ENCODE results near the gene MYMK.

The MYMK gene

DNA sequence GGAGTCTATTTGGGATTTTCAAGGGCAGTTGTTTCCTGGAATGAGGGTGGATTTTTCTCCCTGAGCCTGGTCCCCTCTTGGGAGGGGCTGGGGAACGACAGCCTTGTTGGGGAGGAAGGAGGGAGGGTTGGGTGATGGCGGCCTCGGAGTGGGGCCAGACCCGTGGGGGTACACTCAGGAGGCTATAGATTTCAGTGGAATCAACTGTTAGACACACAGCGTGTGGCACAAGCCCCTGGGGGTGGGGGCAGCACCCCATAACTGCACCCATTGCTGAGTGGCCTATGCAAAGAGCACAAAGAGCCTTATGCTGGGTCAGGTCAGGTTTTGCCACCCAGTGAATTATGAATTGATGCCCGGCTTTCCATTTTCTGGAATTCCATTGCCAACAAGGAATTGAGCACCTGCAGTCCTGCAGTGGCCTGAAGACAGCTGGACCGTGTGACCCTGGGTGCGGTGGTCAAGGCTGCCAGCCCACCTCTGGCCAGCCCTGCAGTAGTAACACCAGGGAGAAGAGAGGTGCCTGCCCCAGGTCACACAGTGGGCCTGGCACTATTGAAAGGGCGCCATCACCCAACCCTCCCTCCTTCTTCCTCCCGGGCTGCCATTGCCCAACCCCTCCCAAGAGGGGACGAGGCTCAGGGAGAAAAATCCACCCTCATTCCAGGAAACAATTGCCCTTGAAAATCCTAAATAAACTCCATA lies 8.4 kb downstream of the MYMK start:
- DNase-seq = no peak

DNA sequence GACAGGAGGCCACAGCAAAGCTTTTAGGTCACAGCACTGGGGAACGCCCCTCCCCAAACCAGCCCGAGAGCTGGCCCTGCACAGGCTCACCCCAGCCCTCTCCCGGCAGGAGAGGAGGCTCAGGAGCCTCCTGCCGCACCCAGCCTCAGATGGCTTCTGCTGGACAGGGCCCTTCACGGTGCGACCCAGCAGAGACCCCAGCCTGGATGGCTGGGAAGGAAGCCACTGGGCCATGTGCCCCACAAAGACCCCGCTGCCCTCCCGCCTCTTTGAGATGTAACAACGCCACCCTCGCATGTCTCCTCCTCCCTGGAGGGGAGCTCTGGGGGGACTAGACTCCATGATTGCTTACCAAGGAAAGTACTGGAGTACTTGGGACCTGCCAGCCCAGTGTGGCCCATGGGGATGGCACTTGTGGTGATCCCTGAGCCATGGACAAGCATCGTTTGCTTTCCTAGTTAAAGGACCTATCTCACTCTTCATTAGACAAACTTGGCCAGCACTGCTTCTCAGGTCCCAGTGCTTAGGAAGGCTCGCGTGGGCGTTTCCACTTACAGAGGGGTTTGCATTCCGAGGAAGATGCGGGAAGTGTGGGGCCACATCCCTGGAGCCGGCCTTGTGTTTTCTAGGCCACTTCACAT lies 9.0 kb downstream of the MYMK start:
- no peak for DNase-seq

DNA sequence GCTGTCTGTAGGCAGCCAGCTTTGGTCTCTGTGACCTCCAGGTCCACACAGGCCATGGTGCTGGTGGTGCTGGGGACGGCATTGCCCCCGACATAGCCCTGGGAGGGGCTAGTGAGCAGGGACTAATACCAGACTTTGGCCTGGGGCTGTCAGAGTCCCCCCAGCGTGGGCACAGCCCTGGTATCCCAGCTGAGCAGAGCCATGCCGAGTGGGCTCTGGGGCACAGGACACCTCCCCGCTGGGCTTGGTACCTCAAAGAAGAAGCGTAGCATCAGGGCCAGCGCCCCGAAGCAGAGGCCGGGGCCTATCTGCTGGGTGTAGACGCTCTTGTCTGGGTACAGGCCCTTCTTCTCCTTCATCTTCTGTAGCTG lies 9.5 kb downstream of the MYMK start:
- no peak for DNase-seq

DNA sequence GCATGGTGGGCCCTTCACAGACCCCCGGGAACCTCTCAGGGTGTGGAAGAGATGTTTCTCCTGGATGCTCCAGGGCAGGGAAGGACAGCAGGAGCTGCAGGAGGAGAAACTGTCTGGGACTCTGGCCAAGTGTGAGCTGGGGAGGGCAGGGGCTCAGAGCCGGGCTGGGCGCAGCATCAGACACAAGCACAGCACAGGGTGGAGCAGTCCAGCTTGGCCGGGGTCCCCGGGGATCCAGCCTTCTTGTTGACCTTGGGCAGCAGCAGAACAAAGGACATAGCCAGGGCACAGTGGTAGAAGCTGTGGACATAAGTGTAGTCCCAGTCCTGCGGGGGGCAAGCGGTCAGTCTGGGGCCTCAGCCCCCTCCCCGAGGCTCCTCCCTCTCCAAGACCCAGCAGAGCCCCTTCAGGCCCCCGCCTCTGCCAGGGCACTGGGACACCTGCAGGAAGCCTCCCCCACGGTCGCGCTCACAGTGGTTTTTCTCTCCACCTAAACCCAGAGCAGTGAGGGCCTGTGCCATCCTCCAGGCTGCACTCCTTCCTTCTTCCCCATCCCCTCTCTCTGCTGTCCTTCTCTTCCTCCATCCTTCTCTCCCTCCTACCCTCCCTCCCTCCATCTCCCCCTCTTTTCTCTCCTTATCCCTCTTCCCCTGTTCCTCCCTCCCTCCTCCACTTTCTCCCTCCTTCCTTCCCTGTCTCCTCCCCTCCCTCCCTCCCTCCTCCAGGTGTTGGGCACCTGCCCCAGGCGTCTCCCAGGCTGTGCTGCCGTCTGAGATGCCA lies 10.1 kb downstream of the MYMK start:
- DNase-seq = no peak

DNA sequence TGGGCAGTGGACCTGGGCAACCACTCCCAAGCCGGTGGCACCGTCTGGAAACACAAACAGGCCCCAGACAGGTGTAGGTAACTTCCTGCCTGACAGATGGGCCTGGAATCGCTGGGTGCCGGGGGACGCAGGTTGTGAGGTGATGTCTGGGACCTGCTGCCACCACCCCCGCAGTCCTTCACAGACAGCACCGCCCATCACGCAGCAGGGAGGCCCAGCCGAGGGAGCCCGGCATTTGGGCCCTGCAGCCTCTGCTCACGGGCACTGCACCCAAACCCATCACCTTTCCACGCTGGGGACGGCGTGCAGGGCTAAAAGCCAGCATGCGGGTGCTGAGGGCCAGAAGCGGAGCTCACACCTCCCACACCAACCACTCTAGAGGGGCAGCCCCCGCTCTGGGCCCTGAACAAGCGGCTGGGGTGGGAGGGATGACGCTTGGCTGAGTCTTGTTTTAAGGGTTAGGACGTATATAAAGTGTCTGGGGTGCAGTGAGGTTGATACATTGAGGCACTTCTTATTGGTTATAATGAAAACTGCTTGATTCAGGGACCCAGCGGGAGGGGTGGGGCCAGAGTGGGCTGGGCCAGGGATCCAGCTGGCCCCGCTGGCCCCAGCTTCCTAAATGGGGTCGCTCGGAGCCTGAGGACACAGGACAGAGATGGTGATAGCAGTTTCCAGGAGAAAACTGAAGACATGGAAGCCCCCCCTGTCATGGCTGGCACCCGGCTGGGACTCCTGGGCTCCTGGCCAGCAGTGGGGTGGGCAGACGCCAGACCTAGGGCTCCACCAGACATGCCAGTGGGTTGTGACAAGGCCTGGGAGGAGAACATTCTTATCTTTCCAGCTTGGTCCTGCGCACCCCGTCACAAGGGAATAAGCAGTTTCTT lies 11.3 kb downstream of the MYMK start:
- DNase-seq = no peak

DNA sequence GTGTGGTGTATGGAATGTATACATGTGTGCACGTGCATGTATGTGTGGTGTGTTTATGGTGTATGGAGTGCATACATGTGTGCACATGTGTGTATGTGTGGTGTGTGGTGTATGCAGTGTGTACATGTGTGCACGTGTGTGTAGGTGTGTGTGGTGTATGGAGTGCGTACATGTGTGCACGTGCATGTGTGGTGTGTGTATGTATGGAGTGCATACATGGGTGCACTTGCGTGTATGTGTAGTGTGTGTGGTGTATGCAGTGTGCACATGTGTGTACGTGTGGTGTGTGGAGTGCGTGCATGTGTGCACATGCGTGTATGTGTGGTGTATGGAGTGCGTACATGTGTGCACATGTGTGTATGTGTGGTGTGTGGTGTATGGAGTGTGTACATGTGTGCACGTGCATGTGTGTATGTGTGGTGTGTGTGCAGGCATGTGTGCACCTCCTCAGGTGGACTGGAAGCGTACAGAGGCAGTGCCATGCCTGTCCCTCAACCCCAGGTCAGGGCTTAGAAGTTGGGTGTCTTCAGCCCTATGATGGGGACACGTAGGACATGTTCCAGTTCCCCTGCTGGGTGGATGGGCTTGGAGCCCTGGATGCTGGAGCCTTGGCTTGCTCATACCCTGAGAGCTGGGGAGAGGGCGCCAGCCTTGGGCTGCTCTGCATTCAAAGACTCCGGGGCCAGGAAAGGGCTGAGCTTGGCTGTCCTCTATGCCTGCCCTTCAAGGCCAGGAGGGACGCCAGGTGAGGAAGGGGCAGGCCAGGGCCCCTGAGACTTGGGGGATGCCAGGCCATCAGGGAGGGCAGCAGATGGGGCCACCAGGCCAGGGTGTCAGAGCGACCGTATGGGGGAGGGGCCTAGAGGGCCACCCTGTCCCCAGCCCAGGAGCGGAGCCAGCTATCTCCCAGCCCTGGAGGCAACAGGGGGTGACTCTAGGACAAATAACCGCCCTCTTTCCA lies 12.2 kb downstream of the MYMK start:
- no peak for DNase-seq

DNA sequence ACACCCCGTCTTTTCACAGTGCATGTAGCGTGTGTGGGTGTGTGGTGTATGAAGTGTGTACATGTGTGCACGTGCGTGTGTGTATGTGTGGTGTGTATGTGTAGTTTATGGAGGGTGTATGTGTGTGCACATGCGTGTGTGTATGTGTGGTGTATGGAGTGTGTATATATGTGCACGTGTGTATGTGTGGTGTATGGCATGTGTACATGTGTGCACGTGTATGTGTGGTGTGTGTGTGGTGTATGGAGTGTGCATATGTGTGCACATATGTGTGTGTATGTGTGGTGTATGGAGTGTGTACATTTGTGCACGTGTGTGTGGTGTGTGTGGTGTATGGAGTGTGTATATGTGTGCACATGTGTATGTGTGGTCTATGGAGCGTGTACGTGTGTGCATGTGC lies 13.2 kb downstream of the MYMK start:
- no peak for DNase-seq

DNA sequence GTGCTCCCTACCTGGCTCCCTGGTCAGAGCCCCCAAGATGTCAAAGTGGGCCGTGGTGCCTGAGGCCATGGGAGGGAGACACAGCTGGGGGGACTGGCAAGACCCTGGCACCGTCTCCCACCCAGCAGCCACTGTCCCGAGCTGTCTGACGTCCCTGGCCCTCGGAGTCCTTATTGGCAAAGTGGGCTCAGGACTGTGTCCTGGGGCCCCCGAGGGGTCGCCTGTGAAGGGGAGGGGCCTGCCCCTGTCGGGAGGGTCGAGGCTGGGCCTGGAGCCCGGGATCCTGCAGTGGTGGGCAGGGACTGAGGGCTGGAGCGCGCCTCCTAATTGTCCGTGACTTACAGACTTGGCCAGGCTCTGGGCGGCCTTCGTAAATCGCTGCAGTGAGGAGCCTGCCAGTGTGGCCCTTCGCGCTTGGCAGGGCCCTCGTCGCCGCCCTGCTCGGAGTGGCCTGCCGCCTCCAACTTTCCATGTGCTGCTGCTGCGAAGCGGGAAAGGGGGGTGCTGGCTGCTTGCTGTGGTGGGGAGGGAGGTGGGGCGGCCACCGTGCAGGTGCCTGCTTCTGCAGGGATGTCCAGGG lies 13.7 kb downstream of the MYMK start:
- no peak for DNase-seq

DNA sequence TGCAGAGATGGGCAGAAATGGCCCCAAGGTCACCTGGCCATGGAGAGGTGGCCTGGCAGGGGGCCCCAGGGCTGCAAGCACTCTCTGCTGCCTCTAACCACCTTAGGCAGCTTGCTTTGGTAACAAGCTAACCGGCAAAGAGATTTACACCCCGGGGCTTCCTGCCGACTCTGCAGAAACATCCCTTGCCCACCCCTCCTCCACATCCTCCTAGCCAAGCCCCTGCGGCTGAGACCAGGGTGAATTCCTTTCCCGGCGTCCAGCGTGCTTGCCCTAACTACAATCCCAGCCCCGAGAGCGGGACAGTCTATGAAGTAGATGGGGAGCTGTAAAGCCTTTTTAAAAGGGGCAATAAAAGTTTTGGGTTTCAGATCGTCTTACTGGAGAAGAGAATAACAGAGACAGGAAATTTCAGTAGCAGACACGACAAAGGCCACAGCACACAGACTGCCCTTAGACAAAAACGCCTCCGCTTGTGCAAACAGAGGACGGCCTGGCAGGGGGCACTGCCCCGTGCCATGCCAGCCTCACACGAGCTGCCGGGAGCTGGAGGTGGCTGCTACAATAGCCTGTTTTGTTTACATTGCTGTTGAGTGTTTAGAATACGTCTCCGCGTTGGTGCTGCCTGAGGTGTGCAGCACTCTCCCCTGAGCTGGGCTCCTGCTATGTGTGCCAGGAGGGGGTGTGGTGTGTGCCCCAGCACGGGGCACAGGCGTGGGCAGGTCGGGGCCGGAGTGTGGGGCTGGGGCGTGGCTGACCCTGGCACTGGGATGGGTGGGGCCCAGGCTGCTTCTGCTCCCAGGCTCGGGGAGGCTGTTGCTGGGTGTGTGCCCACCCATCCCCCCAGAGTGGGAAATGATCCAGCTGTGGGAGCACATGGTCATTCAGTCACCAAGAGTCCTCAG lies 15.3 kb downstream of the MYMK start:
- no peak for DNase-seq

DNA sequence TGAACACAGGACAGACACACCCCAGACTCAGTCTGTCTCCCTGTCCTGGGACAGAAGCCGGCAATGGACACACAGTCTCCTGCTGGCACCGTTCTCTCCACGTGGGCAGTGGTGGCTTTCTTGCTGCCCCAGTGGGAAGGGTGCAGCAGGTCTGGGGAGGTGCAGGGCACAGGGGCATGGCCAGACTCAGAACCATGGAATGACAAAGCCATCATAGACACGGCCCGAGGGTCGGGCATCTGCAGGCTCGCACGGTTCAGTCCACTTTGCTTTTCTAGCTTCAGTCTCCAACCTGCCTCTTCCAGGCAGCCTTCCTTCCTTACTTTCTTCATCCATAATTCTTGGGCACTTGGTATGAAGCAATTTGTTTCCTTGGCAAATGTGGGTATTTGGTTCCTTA lies 16.7 kb downstream of the MYMK start:
- no peak for DNase-seq

DNA sequence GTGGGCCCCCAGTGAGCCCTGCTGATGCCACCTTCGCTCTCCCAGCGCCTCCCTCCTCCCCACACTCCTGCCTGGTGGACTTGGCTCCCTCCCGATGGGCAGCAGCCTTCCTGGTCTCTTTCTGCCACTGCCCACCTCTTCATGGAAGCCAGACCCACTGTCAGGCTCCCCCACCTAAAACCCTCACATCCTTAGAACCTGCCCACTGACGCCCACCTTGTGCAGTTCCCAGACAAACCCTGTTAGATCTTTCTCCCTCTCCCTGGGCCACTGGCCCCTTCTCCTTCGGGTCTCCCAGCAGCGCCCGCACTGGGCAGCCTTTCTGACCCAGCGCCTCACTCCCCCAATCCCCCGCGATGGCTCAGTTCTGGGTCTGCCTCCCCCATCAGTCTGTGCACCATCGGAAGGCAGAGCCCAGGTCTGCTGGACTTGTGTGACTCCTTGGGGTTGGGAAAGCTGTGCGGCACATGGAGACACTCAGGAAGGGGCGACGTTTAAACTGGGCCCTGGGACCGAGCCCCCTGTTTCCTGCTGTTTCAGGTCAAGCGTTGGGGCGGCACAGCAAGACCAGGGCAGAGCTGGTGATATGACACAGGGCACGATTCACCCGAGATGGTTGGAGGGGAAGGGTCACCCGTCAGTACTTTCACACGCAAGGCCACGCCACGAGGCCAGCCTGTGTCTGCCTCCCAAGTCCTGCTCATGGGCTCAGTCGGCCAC lies 17.4 kb downstream of the MYMK start:
- DNase-seq = no peak

DNA sequence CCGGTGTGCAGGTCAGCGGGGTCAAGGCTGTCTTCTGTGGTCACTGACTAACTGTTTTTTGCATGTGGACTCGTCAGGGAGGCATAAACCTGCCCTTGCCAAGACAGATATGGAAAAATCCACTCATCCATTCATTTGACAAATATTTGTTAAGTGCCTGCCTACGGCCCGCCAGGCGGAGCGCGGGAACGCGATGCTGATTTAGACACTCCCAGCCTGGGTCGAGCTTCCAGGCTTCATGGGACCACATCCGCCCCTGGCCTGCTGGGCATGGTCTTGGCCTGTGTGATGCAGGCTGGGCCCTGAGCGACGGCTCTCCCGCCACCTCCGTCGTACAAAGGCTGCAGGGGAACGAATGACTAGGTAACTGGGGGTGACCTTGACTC lies 18.1 kb downstream of the MYMK start:
- no peak for DNase-seq

DNA sequence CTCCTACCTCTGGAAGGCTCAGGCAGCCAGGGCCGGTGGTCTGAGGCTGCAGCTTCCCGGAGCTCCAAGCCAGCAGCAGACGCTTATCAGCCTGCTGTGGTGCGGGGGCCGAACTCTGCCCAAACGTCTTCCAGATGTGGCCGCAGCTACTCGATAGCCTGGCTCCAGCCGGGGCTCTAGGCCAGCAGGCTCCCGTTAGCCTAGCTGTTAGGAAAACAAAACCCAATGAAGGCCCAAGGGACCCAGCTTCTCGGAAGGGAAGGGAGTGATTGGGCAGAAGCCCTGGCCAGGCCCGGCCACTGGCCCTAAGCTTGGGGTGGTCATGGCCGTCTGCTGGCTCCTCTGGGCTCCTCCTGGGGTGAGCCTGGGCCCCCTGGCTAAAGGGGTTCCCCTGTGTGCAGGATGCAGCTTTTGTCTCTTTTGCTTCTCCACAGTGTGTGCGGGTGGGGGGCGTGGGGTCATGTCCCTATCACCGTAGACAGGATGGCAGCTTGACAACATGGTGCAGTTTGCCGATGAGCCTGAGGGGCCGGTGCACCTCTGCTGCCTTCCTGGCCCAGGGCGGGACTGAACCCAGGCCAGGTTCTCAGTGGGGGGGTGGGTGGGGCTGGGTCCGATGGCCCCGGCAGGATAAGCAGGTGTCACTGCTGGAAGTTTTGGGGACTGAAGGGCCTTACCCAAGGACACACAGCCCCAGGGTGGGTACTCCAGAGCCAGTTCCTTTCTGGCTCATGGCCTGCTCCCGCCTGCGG lies 18.7 kb downstream of the MYMK start:
- no peak for DNase-seq

DNA sequence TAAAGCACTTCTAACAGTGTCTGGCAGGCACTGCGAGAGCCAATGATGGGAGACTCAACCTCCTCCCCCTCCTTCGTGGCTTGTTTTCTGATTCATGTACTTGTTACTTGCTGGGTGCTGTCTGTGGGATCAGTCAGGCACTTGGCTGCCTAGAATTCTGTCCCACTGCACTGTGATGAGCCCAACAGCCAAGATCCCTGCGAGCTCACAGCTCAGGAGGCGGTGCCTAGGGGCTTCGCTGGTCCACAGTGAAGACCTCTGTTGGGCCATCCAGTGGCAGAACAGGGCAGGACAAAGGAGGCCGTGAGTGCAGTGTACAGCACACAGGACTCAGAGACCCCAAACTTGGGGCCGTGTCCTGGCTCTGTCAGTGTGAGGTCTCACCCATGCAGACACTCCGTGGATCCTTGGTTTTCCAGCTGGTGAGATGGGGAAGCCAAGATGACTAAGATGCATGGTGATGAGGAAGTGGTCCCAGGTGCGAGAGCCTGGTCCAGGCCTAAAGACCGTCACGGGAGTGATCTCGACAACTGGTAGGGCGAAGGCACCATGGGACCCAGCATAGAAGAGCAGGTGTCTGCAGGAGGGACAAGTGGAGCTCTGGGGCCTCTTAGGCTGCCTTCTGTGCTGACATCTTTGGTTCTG lies 19.5 kb downstream of the MYMK start:
- DNase-seq = no peak

DNA sequence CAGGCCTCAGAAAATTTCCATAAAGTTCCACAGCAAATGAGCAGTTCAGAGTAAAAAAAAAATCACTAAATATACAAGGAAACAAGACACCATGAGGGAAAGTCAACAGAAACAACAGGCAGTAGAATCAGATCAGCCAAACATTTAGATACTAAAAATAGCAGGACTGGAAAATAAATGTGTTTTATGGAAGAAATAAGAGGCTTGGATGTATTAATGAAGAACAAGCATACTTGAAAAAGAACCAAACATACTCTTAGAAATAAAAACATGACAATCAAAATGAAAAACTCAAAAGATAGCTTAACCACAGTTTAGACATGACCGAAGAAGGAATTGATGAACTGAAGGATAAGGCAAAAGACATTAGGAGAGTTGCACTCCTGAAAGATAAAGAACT lies 22.6 kb downstream of the MYMK start:
- DNase-seq = no peak

DNA sequence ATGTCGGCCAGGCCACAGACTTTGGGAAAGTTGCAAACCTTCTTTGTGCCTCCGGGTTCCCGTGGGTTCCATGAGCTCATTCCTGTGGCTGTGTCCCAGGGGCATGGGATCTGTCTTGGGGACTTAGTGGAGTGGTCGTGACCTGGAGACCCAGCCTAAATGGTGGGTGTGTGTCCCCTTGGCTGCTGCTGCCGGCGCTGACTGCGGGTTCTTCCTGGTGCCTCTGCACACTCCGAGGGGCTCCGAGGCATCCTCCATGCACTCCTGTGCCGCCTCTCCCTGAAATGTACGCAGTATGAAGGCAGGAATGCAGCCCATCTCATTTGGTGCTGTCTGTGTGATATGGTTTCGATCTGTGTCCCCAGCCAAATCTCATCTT lies 24.9 kb downstream of the MYMK start:
- no peak for DNase-seq

DNA sequence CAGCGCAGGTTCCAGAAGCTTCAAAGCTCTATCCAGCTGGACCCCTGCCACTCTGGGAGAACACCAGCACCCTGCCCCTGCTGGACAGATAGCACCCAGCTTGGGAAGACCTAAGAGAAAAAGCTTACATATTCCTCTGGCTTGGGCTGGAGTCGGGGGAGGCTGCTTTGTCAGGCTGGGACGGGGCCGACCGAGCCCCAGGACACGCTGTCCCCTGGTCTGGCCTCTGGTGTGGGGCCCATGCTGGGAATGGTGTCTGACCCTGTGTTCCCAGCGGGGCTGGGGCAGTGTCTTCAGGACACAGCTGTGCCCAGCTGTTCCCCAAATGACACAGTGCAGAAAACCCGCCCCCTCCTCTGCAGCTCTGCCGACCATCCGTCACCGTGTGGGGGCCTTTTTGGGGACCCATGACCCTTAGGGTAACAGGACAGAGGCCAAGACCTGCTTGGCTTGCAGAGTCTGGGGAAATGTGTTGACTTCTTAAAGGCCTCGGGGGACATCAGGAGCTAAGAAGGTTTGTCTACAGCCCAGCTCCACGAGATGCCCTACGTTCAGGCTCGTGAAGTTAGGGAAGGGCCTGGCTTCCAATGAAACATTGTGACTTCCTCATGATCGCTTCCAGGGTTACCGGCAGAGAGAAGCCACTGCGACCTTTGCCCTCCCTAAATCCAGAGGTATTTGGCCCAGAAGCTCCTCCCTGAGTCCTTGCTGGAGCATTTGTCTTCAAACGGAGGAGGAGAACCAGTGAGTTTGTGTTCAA lies 25.4 kb downstream of the MYMK start:
- no peak for DNase-seq

Data from inflammatory macrophage treated with lipopolysaccharide for 1 hour (primary cell).